Stimulated activated CD4-positive, alpha-beta T cell treated with anti-CD3 and anti-CD28 coated beads, Interleukin-2, amount 100 ng/mL, for 4 hours (primary cell): Measurements from ENCODE around the gene TMEM163.

ENCODE experiments used
- DNase-seq: peaks from one replicate; pipeline ENCODE4 v3.0.0-alpha.2; 2020; ENCODE audit warnings: low read depth

Gene TMEM163

GRCh38 chr2:134722728-134723127, 3.9 kb upstream of the TMEM163 start:
- no peak for DNase-seq

GRCh38 chr2:134721596-134721995, 2.8 kb upstream of the TMEM163 start:
- no peak for DNase-seq

DNA sequence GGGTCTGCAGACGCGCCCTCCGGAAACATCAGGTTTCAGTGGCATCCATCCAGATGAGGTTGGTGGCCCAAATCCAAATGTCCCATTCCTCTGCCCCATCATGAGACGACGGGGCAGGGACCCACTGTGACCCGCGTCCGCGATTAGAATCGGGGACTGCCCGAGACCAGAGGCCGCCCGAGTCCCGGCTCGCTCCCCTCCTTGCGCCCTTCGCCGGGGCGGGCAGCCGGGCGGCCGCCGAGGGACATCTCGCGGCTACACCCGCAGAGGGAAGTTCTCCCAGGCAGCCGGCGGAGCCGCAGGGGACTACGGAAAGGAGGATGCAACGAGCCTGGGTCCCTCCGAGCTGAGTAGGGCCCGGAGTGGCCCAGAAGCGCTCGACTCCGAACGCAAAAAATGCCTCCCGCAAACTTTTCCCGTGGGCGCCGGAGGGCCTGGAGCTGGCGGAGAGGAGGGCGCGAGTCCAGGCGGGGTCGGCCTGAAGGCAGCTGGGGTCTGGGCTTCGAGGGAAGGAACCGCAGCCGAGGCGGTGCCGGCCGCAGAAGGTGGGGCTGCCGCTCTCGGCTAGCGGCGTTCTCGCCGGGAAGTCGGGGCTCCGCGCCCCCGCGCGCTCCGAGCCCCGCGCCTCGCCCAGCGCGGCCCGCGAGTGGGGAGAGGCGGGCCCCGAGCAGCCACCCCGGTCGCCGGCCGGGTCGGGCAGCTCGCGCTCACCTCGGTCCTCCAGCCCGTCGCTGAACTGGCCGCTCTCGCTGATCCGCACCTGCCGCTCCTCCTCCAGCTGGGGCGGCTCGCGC, 580 bp downstream of the TMEM163 start:
- DNase-seq: no peak

- DNase-seq: no peak
Observed at GRCh38 chr2:134717286-134718022, 1.3 kb downstream of the TMEM163 start.

DNA sequence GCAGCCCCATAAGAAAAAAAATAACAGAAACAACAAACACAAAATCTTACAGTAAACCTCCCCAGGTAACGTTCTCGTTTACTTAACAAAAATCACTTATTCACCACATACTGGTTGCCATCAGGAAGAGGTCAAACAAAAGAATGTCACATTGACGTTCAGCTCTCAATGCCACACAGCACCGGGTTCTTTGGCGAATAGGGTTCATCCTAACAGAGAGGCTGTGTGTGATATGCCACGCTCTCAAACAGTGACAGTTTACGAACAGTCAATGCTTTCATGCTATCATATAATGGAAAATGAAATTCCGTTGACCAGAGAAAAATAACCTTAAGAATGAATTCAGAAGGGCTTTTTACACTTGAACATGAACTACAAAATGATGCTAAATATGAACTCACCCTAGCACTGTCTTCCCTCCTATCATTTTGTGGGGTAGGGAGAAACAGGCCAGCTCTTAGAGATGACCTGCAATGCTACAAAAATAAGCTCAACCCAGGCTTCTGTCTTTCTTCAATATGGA, 2.0 kb downstream of the TMEM163 start:
- no peak for DNase-seq

DNA sequence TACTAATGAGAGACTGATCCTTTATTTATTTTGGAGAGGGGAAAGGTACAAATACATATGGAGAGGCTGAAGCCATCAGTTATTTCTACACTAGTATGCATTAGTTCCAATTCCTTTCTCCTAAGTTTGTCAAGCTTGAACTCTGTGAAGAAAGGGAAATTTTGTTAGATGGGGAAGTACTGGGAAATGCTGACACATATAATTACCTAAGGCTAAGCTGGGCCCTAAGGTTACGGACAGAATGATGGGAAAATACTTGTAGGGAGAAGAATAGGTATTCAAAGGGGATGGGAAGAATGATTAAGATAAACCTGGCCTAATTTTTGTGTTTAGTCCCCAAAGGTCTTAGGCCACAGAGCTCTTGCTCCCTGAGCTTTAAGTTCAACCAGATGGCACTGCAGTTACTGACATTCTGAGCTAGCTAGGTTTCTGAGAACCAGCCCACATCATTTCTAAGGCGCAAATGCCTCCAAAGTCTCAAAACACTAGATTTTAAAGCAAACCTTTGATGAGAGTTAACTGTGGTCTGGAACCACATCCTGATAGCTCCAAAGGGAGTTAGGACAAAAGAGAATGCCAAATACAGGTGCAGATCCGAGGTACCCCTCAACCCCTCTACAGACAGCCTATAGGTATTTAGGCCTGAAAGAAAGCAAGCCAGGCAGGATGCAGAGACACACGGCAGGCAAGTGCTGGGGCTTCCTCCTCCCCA, 2.7 kb downstream of the TMEM163 start:
- no peak for DNase-seq

DNA sequence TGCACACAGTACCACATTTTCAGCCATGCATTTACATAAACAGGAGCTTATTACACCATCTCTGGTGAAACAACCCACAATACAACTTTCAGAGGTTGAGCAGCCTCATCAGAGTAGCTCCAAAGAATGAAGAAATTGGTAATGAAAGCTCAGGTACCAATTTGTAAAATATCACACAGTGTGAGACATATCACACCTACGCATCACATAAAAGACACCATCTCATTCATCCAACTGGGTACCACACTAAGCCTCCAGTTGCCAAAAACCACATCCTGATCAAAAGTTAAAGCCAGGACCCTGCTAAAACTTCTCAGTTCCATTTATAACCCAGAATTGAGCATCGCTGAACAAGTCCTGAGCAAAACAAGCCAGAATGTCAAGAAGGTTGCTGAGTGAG, 4.6 kb downstream of the TMEM163 start:
- DNase-seq: no peak

GRCh38 chr2:134713606-134714005, 5.2 kb downstream of the TMEM163 start:
- DNase-seq: no peak

- DNase-seq: no peak
Observed at GRCh38 chr2:134713176-134713575, 5.6 kb downstream of the TMEM163 start.

DNA sequence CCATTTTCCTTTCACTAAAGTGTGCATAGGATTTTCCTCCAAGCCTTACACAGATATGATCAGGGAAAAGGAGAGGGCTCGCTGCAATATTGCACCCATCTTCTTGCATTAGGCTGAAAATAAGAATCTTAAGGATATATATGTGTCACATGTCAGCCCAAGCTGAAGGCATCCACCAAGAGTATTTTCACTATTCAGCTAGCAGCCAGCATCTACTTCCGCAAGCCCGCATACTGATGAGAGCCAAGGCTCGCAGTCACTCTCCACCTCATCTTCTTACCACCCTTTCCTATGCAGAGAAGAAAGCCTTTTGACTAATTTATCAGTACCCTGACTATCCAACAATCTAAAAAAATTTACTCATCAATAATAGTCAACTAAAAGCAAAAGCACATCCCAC, 6.1 kb downstream of the TMEM163 start:
- no peak for DNase-seq

GRCh38 chr2:134712299-134712698, 6.5 kb downstream of the TMEM163 start:
- DNase-seq: no peak

DNA sequence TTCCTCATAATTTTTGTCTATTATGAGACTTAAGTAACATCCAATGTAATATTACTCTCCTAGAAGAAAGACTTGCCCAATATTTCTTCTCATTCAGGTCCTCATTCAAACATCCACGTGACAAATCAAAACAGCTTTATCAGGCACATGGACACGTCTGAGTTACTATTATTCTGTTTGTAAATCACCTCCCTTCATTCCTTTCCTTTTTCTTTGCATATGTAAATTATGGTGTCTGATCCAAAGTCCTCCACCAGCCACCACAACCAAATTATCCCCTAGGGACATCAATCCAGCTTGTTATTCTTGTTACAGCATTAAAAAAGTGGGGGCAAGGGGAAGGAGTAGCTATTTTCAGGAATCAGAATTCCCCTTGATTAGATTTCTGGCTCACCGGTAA, 7.1 kb downstream of the TMEM163 start:
- no peak for DNase-seq

DNA sequence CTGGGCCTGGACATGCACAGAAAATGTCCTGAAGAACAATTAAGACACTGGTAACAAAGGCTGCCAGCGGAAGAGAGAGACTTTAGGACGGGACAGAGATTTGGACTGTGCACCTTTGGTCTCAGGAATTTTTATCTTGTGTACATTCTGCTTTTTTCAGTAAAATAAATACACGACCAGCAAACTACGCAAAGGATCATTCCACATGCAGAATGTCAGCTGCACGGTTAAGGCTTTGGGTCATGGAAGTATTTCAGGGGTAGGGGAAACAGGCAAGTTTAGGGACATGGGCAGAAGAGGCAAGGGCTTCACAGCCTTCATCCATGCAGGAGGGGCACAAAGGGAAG, 11.5 kb downstream of the TMEM163 start:
- DNase-seq: no peak

- no peak for DNase-seq
Observed at GRCh38 chr2:134706587-134707329, 12.0 kb downstream of the TMEM163 start.

- DNase-seq: no peak
Observed at GRCh38 chr2:134705861-134706586, 12.8 kb downstream of the TMEM163 start.

DNA sequence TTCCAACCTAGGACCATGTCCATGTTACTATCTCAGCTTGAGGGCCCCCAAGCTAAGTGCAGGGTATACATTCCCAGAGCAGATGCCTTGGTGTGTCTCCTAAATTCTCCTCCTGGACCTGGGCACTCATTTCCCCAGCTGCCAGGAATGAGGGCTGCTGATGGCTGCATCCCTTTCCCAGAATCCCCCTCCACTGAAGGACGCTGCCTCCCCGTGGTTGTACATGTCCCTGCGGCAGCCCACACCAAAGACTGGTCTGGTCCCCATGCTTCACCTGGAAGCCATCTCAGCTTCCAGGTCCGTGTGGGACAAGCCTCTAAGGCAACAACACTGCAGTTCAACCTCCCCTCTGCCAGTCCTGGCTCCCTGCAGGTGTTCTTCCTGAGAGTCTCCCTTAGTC, 14.6 kb downstream of the TMEM163 start:
- DNase-seq: no peak

GRCh38 chr2:134703426-134703825, 15.4 kb downstream of the TMEM163 start:
- no peak for DNase-seq

- DNase-seq: no peak
Observed at GRCh38 chr2:134700730-134701129, 18.1 kb downstream of the TMEM163 start.

- DNase-seq: no peak
Observed at GRCh38 chr2:134694411-134694810, 24.4 kb downstream of the TMEM163 start.

DNA sequence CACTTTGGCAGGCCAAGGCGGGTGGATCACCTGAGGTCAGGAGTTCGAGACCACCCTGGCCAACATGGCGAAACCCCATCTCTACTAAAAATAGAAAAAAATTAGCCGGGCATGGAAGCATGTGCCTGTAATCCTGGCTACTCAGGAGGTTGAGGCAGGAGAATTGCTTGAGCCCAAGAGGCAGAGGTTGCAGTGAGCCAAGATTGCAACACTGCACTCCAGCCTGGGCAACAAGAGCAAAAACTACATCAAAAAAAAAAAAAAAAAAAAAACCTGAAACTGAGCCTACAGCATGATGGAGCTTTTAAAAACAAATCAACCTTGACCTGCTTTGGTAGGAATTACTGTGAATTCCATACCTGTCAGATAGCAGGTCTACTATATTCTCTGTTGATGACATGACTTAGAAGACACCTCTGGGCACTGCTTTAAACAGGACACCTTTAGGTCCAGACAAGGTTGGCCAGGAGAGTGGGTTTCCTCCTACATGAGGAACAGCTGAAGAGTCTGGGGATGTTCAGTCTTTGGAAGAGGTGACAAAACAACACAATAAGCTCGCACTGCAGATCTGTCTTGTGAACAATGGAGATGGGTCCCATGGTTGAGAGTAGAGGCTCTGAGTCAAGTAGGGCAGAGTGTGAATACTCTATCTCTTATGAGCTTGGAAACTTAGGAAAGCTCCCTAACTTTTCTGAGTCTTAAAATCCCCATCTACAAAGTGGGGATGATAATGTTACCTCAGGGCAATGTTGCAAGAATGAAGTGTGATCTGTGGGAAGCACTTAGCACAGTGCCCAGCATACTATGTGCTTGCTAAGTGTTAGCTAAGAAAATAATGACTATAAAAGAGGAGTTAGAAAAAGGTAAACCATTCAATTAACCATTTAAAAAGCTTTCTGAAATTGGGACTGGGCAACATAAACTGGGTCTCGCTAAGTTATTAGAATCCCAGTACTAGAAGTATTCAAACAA, 25.2 kb downstream of the TMEM163 start:
- no peak for DNase-seq
